GM18526 (cell line): ENCODE results near the gene UBTF.

Experiments
- POLR2A ChIP-seq: IDR thresholded peaks from 3 replicates; pipeline ENCODE4 v1.6.1; 2011; ENCODE audit not compliant: insufficient read length; ENCODE audit errors: extremely low read depth

The UBTF gene

GRCh38 chr17:44209786-44210341 lies 9.6 kb downstream of the UBTF start:
- no peak for TF ChIP-seq POLR2A

- no peak for TF ChIP-seq POLR2A
Measured at GRCh38 chr17:44207743-44208142, 11.7 kb downstream of the UBTF start.

- TF ChIP-seq POLR2A, result no peak
Measured at GRCh38 chr17:44207319-44207718, 12.2 kb downstream of the UBTF start.

- no peak for TF ChIP-seq POLR2A
Measured at GRCh38 chr17:44206825-44207155, 12.7 kb downstream of the UBTF start.

- no peak for TF ChIP-seq POLR2A
Measured at GRCh38 chr17:44205962-44206824, 13.3 kb downstream of the UBTF start.

GRCh38 chr17:44204441-44204882 lies 15.0 kb downstream of the UBTF start:
- no peak for TF ChIP-seq POLR2A

- no peak for TF ChIP-seq POLR2A
Measured at GRCh38 chr17:44203731-44204440, 15.6 kb downstream of the UBTF start.

- no peak for TF ChIP-seq POLR2A
Measured at GRCh38 chr17:44202756-44203155, 16.7 kb downstream of the UBTF start.

- TF ChIP-seq POLR2A, result peak; percentile 50
Measured at GRCh38 chr17:44200478-44201155, 18.9 kb downstream of the UBTF start.

GRCh38 chr17:44199553-44200477 lies 19.7 kb downstream of the UBTF start, which contains the start of gene ATXN7L3:
TSS of gene ATXN7L3 (minus strand) at chr17:44199884. CDS start at chr17:44198070, 1,814 bp downstream.
- peak; percentile 41 for TF ChIP-seq POLR2A

- peak; percentile 46 for TF ChIP-seq POLR2A
Measured at GRCh38 chr17:44198721-44199552, 20.5 kb downstream of the UBTF start.

- peak; percentile 45 for TF ChIP-seq POLR2A
Measured at GRCh38 chr17:44197980-44198720, 21.3 kb downstream of the UBTF start.

- no peak for TF ChIP-seq POLR2A
Measured at GRCh38 chr17:44197107-44197506, 22.4 kb downstream of the UBTF start.
